Fibroblast of upper back skin (primary cell): Measurements from ENCODE around the gene PCSK4.

Source experiments
- DNase-seq: peaks from one replicate; pipeline ENCODE4 v3.0.0-alpha.2; 2013

Gene PCSK4

DNA sequence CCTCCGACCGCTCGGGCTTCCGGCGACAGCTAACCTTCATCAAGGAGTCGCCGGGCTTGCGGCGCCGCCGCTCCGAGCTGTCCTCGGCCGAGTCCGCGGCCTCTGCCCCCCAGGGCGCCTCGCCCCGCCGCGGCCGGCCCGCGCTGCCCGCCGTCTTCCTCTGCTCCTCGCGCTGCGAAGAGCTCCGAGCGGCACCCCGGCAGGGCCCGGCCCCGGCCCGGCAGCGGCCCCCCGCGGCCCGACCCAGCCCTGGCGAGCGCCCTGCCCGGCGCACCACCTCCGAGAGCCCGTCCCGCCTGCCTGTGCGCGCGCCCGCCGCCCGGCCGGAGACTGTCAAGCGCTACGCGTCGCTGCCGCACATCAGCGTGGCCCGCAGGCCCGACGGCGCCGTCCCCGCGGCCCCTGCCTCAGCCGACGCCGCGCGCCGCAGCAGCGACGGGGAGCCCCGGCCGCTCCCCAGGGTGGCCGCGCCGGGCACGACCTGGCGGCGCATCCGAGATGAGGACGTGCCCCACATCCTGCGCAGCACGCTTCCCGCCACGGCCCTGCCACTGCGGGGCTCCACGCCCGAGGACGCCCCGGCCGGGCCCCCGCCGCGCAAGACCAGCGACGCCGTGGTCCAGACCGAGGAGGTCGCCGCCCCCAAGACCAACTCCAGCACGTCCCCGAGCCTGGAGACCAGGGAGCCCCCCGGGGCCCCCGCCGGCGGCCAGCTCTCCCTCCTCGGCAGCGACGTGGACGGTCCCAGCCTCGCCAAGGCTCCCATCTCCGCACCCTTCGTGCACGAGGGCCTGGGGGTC is 20.7 kb downstream of the PCSK4 start:
- DNase-seq: no peak

DNA sequence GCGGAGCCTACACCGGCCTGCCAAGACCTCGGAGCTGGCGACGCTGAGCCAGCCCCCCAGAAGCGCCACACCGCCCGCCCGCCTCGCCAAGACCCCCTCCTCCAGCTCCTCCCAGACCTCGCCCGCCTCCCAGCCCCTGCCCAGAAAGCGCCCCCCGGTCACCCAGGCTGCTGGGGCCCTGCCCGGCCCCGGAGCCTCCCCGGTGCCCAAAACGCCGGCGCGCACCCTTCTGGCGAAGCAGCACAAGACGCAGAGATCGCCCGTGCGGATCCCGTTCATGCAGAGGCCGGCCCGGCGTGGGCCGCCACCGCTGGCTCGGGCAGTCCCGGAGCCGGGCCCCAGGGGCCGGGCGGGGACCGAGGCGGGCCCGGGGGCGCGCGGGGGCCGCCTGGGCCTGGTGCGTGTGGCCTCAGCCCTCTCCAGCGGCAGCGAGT is 21.3 kb downstream of the PCSK4 start:
- DNase-seq: no peak

DNA sequence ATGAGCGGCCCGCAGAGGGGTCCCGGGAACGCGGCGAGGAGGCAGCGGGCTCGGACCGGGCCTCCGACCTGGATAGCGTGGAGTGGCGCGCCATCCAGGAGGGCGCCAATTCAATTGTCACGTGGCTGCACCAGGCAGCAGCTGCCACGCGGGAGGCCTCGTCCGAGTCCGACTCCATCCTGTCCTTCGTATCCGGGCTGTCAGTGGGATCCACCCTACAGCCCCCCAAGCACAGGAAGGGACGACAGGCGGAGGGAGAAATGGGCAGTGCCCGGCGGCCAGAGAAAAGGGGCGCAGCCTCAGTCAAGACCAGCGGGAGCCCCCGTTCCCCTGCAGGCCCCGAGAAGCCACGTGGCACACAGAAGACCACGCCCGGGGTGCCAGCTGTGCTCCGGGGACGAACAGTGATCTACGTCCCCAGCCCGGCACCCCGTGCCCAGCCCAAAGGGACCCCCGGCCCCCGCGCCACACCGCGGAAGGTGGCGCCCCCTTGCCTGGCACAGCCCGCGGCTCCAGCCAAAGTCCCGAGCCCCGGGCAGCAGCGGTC is 21.8 kb downstream of the PCSK4 start:
- no peak for DNase-seq

GRCh38 chr19:1467490-1468273 is 22.5 kb downstream of the PCSK4 start:
- no peak for DNase-seq

- no peak for DNase-seq
These were observed 23.0 kb downstream of the PCSK4 start for GRCh38 chr19:1467215-1467489.

- DNase-seq: no peak
These were observed 23.5 kb downstream of the PCSK4 start for GRCh38 chr19:1466461-1467214.

- DNase-seq: no peak
These were observed 24.1 kb downstream of the PCSK4 start for GRCh38 chr19:1466018-1466460.

DNA sequence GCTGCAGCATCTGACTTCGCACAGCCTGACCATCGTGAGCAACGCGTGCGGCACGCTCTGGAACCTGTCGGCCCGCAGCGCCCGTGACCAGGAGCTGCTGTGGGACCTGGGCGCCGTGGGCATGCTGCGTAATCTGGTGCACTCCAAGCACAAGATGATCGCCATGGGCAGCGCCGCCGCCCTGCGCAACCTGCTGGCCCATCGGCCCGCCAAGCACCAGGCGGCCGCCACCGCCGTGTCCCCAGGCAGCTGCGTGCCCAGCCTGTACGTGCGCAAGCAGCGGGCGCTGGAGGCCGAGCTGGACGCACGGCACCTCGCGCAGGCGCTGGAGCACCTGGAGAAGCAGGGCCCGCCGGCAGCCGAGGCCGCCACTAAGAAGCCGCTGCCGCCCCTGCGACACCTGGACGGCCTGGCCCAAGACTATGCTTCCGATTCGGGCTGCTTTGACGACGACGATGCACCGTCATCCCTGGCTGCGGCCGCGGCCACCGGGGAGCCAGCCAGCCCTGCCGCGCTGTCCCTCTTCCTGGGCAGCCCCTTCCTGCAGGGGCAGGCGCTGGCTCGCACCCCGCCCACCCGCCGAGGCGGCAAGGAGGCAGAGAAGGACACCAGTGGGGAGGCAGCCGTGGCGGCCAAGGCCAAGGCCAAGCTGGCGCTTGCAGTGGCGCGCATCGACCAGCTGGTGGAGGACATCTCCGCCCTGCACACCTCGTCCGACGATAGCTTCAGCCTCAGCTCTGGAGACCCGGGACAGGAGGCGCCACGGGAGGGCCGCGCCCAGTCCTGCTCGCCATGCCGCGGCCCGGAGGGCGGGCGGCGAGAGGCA is 24.7 kb downstream of the PCSK4 start:
- peak; percentile 36 for DNase-seq

DNA sequence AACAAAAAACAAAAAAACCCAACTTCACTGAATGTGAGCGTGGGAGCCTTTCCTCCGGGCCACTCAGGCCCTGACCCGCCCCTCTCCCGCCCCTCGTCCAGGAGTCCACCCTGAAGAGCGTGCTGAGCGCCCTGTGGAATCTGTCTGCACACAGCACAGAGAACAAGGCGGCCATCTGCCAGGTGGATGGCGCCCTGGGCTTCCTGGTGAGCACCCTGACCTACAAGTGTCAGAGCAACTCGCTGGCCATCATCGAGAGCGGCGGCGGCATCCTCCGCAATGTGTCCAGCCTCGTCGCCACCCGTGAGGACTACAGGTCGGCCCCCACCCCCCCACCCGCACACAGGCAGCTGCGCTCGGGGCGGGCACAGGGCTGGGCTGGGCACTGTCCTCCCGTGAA is 28.3 kb downstream of the PCSK4 start:
- DNase-seq: no peak

GRCh38 chr19:1460033-1460995 is 29.8 kb downstream of the PCSK4 start:
- no peak for DNase-seq

DNA sequence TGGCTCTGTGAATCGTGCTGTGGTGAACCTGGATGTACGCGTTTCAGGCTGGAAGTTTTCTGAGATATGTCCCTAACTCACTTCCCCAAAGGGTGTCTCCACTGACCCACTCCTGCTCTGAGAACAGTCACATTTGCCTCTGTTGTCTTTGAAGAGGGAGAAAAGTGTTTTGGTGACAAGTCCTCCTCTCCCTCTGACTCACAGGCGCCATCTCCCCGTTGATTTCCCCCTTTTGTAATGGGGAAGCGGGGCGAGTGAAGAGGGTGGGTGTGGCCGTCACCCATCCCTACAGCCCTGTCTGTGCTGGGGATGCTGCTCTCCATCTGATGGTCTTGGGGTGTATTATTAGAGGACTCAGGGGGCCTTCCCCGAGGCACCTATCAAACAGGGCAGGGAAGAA is 30.7 kb downstream of the PCSK4 start:
- no peak for DNase-seq

GRCh38 chr19:1457892-1458291 is 32.3 kb downstream of the PCSK4 start:
- no peak for DNase-seq

GRCh38 chr19:1457031-1457739 is 33.0 kb downstream of the PCSK4 start:
- no peak for DNase-seq

DNA sequence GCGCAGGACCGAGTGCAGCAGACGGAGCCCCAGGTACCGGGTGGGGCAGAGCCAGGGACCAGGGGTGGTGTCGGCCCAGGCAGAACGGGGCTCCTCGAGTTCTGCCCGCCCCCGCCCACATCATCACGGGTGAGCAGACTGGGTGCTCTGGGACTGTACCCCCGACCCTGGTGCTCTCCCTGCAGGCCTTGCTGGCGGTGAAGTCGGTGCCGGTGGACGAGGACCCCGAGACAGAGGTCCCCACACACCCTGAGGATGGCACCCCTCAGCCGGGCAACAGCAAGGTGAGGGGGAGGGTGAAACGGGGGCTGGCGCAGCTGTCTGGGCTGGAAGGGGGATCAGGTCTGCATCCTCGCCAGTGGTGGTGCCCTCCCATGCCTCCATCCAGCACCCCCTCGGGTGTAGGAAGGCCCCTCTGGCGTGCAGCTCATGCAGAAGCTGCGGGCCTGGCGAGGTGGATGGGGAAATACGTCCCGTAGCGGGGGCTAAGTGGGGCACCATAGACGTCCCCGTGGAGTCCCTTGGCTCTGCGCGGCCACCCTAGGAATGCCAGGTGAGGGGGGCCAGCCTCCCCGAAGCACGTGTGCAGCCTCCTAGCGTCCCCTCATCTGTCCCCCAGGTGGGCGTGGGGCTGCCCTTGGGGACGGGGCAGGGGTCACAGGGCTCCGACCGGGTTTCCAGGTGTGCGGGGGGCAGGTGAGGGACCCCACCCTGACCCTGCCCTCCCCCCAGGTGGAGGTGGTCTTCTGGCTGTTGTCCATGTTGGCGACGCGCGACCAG is 33.8 kb downstream of the PCSK4 start:
- no peak for DNase-seq

- peak; percentile 39 for DNase-seq
These were observed 34.6 kb downstream of the PCSK4 start for GRCh38 chr19:1455336-1456120.

- DNase-seq: no peak
These were observed 35.2 kb downstream of the PCSK4 start for GRCh38 chr19:1455002-1455335.

DNA sequence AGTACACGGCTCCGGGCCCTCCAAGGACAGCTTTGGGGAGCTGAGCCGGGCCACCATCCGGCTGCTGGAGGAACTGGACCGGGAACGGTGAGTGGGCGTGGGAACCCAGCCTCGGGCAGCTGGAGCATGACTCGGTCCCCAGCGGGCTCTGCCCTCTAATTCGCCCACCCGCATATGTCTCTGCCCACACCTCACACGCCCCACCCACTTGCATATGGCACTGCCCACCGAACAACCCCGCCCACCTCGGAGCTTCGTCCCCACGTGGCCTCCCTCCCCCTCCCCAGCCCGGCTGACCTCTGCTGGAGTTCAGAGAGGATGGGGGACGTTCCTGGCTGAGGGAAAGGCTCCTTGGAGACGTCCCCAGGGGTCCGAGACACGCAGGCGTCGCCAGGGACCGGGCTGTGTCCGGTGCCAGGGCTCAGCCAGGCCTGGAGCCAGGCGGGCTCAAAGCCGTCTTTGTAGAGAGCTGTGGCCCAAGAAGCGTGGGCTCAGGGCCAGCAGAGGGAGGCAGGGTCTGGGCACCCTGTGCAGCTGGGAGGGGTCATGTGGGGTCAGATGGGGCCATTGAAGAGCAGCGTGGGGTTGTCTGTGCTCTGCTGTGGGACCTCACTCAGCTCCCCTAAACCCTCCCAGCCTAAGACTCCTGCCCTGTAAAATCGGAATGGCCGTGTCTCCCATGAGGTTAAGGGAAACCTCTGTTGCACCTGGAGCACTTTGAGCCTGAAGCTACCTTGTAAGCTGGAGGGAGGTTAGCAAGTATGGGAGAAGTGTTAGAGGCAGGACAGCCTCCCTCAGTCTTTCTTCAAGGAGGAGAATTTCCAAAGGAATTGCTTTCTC is 36.4 kb downstream of the PCSK4 start:
- no peak for DNase-seq
